ENCODE measurements around the gene ATOX1.

ATOX1 gene

DNA sequence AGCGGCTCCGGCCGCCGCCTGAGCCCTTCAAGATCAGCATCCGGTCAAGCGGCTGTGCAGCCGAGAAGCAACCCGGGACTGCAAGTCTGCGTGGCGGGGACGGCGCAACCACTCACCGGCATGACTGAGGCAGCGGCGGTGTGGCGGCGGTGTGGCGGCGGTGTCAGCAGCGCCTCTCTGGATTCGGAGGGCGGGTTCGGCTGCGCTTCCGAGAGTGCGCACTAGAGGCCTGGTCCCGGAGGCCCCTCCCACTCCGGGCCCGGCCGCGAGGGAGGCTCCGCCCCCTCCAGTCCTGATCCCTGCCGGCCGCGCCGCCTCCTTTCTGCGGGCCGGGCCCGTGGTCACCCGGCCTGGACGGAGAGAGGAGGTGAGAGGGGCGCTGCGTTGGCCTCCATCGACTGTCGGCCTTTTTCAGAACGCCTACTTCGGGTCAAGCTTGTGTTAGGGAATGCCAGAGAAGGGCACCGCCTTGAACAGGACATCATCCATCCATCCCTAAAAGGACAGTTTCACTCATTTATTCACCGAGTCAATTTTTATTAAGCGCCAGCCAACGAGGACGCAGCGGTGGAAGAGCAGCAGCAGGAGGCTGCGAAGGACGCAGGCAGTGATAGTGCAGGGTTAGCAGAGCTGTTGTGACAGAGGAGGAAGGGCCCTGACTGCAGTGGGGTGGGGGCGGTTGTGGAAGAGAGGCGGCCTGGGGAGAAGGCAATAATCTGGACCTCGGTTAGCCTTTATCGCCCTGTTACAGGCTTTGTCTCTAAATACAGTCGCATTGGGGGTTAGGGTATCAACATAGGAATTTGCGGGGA, at the start of gene ATOX1 (continued):
- TF ChIP-seq, protein P1, sequence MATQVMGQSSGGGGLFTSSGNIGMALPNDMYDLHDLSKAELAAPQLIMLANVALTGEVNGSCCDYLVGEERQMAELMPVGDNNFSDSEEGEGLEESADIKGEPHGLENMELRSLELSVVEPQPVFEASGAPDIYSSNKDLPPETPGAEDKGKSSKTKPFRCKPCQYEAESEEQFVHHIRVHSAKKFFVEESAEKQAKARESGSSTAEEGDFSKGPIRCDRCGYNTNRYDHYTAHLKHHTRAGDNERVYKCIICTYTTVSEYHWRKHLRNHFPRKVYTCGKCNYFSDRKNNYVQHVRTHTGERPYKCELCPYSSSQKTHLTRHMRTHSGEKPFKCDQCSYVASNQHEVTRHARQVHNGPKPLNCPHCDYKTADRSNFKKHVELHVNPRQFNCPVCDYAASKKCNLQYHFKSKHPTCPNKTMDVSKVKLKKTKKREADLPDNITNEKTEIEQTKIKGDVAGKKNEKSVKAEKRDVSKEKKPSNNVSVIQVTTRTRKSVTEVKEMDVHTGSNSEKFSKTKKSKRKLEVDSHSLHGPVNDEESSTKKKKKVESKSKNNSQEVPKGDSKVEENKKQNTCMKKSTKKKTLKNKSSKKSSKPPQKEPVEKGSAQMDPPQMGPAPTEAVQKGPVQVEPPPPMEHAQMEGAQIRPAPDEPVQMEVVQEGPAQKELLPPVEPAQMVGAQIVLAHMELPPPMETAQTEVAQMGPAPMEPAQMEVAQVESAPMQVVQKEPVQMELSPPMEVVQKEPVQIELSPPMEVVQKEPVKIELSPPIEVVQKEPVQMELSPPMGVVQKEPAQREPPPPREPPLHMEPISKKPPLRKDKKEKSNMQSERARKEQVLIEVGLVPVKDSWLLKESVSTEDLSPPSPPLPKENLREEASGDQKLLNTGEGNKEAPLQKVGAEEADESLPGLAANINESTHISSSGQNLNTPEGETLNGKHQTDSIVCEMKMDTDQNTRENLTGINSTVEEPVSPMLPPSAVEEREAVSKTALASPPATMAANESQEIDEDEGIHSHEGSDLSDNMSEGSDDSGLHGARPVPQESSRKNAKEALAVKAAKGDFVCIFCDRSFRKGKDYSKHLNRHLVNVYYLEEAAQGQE (tag by site-specific recombination; IDR thresholded peaks at IDR 0.05) = no peak
- peak; percentile 24; the same call in 1 of the 2 replicates for TF ChIP-seq ZNF76 (tag by site-specific recombination; IDR thresholded peaks at IDR 0.05; ENCODE audit: borderline replicate concordance, low read depth)
- TF ChIP-seq SP3 (tag by site-specific recombination; IDR thresholded peaks at IDR 0.05) = peak; percentile 76
- TF ChIP-seq ZNF140 (tag by site-specific recombination; IDR thresholded peaks at IDR 0.05) = no peak
- 0 out of 2 replicates have a peak, but pooled peaks have one; percentile 55 for TF ChIP-seq ZNF660 (tag by site-specific recombination; IDR thresholded peaks at IDR 0.05)
- no peak for TF ChIP-seq ZNF221 (tag by site-specific recombination; IDR thresholded peaks at IDR 0.05; ENCODE audit: borderline replicate concordance)
- TF ChIP-seq, protein P2, sequence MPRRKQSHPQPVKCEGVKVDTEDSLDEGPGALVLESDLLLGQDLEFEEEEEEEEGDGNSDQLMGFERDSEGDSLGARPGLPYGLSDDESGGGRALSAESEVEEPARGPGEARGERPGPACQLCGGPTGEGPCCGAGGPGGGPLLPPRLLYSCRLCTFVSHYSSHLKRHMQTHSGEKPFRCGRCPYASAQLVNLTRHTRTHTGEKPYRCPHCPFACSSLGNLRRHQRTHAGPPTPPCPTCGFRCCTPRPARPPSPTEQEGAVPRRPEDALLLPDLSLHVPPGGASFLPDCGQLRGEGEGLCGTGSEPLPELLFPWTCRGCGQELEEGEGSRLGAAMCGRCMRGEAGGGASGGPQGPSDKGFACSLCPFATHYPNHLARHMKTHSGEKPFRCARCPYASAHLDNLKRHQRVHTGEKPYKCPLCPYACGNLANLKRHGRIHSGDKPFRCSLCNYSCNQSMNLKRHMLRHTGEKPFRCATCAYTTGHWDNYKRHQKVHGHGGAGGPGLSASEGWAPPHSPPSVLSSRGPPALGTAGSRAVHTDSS (tag by site-specific recombination; IDR thresholded peaks at IDR 0.05) = no peak
- TF ChIP-seq ZNF621 (tag by site-specific recombination; IDR thresholded peaks at IDR 0.05) = no peak
- 0 out of 2 replicates have a peak, but pooled peaks have one; percentile 47 for TF ChIP-seq SP7 (tag by site-specific recombination; IDR thresholded peaks at IDR 0.05)
- TF ChIP-seq, protein P3, sequence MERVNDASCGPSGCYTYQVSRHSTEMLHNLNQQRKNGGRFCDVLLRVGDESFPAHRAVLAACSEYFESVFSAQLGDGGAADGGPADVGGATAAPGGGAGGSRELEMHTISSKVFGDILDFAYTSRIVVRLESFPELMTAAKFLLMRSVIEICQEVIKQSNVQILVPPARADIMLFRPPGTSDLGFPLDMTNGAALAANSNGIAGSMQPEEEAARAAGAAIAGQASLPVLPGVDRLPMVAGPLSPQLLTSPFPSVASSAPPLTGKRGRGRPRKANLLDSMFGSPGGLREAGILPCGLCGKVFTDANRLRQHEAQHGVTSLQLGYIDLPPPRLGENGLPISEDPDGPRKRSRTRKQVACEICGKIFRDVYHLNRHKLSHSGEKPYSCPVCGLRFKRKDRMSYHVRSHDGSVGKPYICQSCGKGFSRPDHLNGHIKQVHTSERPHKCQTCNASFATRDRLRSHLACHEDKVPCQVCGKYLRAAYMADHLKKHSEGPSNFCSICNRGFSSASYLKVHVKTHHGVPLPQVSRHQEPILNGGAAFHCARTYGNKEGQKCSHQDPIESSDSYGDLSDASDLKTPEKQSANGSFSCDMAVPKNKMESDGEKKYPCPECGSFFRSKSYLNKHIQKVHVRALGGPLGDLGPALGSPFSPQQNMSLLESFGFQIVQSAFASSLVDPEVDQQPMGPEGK (tag by site-specific recombination; IDR thresholded peaks at IDR 0.05) = peak; percentile 50
- TF ChIP-seq ZFP41 (tag by site-specific recombination; IDR thresholded peaks at IDR 0.05; ENCODE audit: borderline replicate concordance) = no peak
- TF ChIP-seq MZF1 (tag by site-specific recombination; IDR thresholded peaks at IDR 0.05; ENCODE audit: borderline replicate concordance) = no peak
- TF ChIP-seq ZEB2 (tag by site-specific recombination; IDR thresholded peaks at IDR 0.05) = 0 out of 2 replicates have a peak, but pooled peaks have one; percentile 38
- TF ChIP-seq ZNF548 (tag by site-specific recombination; IDR thresholded peaks at IDR 0.05) = no peak
- TF ChIP-seq, protein P4, sequence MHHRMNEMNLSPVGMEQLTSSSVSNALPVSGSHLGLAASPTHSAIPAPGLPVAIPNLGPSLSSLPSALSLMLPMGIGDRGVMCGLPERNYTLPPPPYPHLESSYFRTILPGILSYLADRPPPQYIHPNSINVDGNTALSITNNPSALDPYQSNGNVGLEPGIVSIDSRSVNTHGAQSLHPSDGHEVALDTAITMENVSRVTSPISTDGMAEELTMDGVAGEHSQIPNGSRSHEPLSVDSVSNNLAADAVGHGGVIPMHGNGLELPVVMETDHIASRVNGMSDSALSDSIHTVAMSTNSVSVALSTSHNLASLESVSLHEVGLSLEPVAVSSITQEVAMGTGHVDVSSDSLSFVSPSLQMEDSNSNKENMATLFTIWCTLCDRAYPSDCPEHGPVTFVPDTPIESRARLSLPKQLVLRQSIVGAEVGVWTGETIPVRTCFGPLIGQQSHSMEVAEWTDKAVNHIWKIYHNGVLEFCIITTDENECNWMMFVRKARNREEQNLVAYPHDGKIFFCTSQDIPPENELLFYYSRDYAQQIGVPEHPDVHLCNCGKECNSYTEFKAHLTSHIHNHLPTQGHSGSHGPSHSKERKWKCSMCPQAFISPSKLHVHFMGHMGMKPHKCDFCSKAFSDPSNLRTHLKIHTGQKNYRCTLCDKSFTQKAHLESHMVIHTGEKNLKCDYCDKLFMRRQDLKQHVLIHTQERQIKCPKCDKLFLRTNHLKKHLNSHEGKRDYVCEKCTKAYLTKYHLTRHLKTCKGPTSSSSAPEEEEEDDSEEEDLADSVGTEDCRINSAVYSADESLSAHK (tag by site-specific recombination; IDR thresholded peaks at IDR 0.05) = peak; percentile 29; the same call in 1 of the 2 replicates
- TF ChIP-seq SALL2 (tag by site-specific recombination; IDR thresholded peaks at IDR 0.05; ENCODE audit: borderline replicate concordance) = no peak
- peak; percentile 72 for TF ChIP-seq KLF9 (tag by site-specific recombination; IDR thresholded peaks at IDR 0.05; ENCODE audit: low read depth)
- TF ChIP-seq ZIC2 (tag by site-specific recombination; IDR thresholded peaks at IDR 0.05) = peak; percentile 50
- peak; percentile 35; the same call in 1 of the 2 replicates for TF ChIP-seq ZBTB20 (tag by site-specific recombination; IDR thresholded peaks at IDR 0.05)
- TF ChIP-seq, protein P5, sequence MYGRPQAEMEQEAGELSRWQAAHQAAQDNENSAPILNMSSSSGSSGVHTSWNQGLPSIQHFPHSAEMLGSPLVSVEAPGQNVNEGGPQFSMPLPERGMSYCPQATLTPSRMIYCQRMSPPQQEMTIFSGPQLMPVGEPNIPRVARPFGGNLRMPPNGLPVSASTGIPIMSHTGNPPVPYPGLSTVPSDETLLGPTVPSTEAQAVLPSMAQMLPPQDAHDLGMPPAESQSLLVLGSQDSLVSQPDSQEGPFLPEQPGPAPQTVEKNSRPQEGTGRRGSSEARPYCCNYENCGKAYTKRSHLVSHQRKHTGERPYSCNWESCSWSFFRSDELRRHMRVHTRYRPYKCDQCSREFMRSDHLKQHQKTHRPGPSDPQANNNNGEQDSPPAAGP (tag by site-specific recombination; IDR thresholded peaks at IDR 0.05) = 0 out of 2 replicates have a peak, but pooled peaks have one; percentile 27
- TF ChIP-seq ZNF341 (tag by site-specific recombination; IDR thresholded peaks at IDR 0.05; ENCODE audit: low read depth) = peak; percentile 66
- no peak for TF ChIP-seq SCRT1 (tag by site-specific recombination; IDR thresholded peaks at IDR 0.05; ENCODE audit: borderline replicate concordance)
- TF ChIP-seq GLIS1 (tag by site-specific recombination; IDR thresholded peaks at IDR 0.05) = peak; percentile 14; the same call in 1 of the 2 replicates
- TF ChIP-seq ZNF366 (tag by site-specific recombination; conservative IDR thresholded peaks at IDR 0.05) = peak; percentile 69
- TF ChIP-seq ZSCAN30 (tag by site-specific recombination; IDR thresholded peaks at IDR 0.05) = 0 out of 2 replicates have a peak, but pooled peaks have one; percentile 15
- TF ChIP-seq, protein P6, sequence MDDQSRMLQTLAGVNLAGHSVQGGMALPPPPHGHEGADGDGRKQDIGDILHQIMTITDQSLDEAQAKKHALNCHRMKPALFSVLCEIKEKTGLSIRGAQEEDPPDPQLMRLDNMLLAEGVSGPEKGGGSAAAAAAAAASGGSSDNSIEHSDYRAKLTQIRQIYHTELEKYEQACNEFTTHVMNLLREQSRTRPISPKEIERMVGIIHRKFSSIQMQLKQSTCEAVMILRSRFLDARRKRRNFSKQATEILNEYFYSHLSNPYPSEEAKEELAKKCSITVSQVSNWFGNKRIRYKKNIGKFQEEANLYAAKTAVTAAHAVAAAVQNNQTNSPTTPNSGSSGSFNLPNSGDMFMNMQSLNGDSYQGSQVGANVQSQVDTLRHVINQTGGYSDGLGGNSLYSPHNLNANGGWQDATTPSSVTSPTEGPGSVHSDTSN (CRISPR knock-in tag; IDR thresholded peaks at IDR 0.05) = peak; percentile 80
- TF ChIP-seq ZNF2 (tag by site-specific recombination; IDR thresholded peaks at IDR 0.05) = peak; percentile 67; the same call in 1 of the 2 replicates
